Trophoblast cell (in vitro differentiated cells and primary cell): Measurements from ENCODE around the gene TAC4.

Source experiments
- DNase-seq, 2 donors: peaks; one replicate each; pipeline ENCODE4 v3.0.0-alpha.2; 2016
- H2AFZ ChIP-seq: 2 replicates; pipeline ENCODE4 v1.6.1; 2013; ENCODE audit warnings: low read length, moderate library complexity, mild to moderate bottlenecking; ENCODE audit not compliant: insufficient read depth, poor library complexity
- H2AK5ac ChIP-seq: 2 replicates; pipeline ENCODE4 v1.6.1; 2013; ENCODE audit warnings: mild to moderate bottlenecking, low read length
- H2BK120ac ChIP-seq: 2 replicates; pipeline ENCODE4 v1.6.1; 2013; ENCODE audit warnings: low read length, mild to moderate bottlenecking, moderate library complexity; ENCODE audit not compliant: insufficient read depth, poor library complexity
- H2BK12ac ChIP-seq: 2 replicates; pipeline ENCODE4 v1.6.1; 2013; ENCODE audit warnings: mild to moderate bottlenecking, low read length, moderate library complexity
- H2BK5ac ChIP-seq: 2 replicates; pipeline ENCODE4 v1.6.1; 2013; ENCODE audit warnings: low read length, low read depth, moderate library complexity, mild to moderate bottlenecking; ENCODE audit not compliant: poor library complexity
- H3K14ac ChIP-seq: 2 replicates; pipeline ENCODE4 v1.6.1; 2013; ENCODE audit warnings: mild to moderate bottlenecking, low read length
- H3K18ac ChIP-seq: 2 replicates; pipeline ENCODE4 v1.6.1; 2013; ENCODE audit warnings: mild to moderate bottlenecking, low read length
- H3K23ac ChIP-seq: 2 replicates; pipeline ENCODE4 v1.6.1; 2013; ENCODE audit warnings: low read length
- H3K27ac ChIP-seq: 2 replicates; pipeline ENCODE4 v1.5.1; 2013; ENCODE audit warnings: low read depth, mild to moderate bottlenecking, inconsistent platforms, low read length, moderate library complexity
- H3K27me3 ChIP-seq: 2 replicates; pipeline ENCODE4 v1.6.1; 2013; ENCODE audit warnings: inconsistent platforms, mild to moderate bottlenecking, low read length, moderate library complexity; ENCODE audit not compliant: insufficient read depth
- H3K36me3 ChIP-seq, 2 experiments: 1 replicate in 1 of 2; 2 replicates in 1 of 2; pipeline ENCODE4 v1.6.1; 2013; ENCODE audit warnings: low read length in 2 of 2, mild to moderate bottlenecking in 2 of 2, moderate library complexity in 1 of 2; ENCODE audit not compliant: insufficient read depth in 2 of 2, control insufficient read depth in 1 of 2
- H3K4ac ChIP-seq: 2 replicates; pipeline ENCODE4 v1.6.1; 2013; ENCODE audit warnings: low read depth, mild to moderate bottlenecking, low read length, moderate library complexity
- H3K4me1 ChIP-seq, 2 experiments: 1 replicate in 1 of 2; 2 replicates in 1 of 2; pipeline ENCODE4 v1.6.1; 2013; ENCODE audit warnings: low read length in 2 of 2, mild to moderate bottlenecking in 2 of 2, moderate library complexity in 1 of 2; ENCODE audit not compliant: insufficient read depth in 2 of 2, control insufficient read depth in 1 of 2
- H3K4me2 ChIP-seq: 2 replicates; pipeline ENCODE4 v1.6.1; 2013; ENCODE audit warnings: inconsistent platforms, mild to moderate bottlenecking, low read length, moderate library complexity
- H3K4me3 ChIP-seq: 2 replicates; pipeline ENCODE4 v1.5.1; 2013; ENCODE audit warnings: mild to moderate bottlenecking, low read depth, low read length, inconsistent platforms
- H3K79me1 ChIP-seq: one replicate; pipeline ENCODE4 v1.6.1; 2013; ENCODE audit warnings: low read length
- H3K79me2 ChIP-seq: 2 replicates; pipeline ENCODE4 v1.6.1; 2013; ENCODE audit warnings: low read length, mild to moderate bottlenecking; ENCODE audit not compliant: control insufficient read depth, insufficient read depth, poor library complexity
- H3K9ac ChIP-seq: 2 replicates; pipeline ENCODE4 v1.6.1; 2013; ENCODE audit warnings: mild to moderate bottlenecking, low read length
- H3K9me3 ChIP-seq: 2 replicates; pipeline ENCODE4 v1.6.1; 2013; ENCODE audit warnings: low read depth, mild to moderate bottlenecking, control low read depth, inconsistent platforms, low read length; ENCODE audit not compliant: insufficient read depth
- H4K12ac ChIP-seq: 2 replicates; pipeline ENCODE4 v1.6.1; 2013; ENCODE audit warnings: low read depth, mild to moderate bottlenecking, low read length, moderate library complexity
- H4K8ac ChIP-seq: 2 replicates; pipeline ENCODE4 v1.6.1; 2013; ENCODE audit warnings: low read depth, mild to moderate bottlenecking, low read length, moderate library complexity
- H4K91ac ChIP-seq: one replicate; pipeline ENCODE4 v1.6.1; 2013; ENCODE audit warnings: low read depth, mild to moderate bottlenecking, low read length, moderate library complexity
- WGBS: extraction: QIAGEN DNeasy Blood & Tissue Kit; methylation state at CpG from one replicate; pipeline ENCODE4 v1.1.7; 2013; ENCODE audit warnings: missing lambda C conversion rate; ENCODE audit not compliant: insufficient read length, insufficient coverage; ENCODE audit errors: extremely low coverage; 5-methylcytosine and 5-hydroxymethylcytosine counted together

The TAC4 gene

DNA sequence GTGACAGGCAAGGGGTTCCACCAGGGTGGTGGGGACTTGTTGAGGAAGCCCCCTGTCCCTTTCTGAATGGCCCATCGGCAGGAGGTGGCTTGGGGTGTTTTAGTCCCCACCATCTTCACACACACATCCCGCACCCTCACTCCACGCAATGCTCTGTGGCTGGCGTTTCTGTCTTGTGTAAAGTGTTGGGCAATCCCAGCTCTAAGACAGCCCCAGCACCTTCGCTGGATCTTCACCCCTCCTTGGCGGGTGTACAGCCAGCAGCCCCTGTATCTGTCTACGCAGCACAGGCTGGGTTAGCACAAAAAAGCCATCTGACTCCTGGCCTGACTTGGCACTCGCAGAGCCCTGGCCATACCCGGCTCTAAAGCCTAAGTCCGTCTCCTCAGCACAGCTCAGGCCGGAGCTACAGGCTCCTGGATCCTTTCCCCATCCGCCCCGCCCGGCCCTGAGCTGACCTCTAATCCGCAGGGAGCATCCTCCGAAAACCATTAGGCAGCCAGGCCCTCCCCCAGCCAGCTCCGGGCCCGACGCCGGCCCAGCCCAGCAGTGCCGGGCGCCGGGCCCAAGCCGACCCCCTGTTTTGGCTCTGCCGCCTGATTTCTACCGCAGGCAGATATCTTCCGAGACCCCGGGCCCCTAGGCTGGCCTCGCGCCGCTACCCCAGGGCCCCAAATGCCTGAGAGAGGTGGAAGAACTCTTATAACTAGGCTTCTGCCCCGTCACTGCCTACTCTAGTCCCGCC is 42.4 kb upstream of the TAC4 start:
- Histone ChIP-seq H3K9ac (no peak overlapping the region), H4K12ac (peak overlapping the region; percentile 45), H3K23ac (no peak overlapping the region), H2BK12ac (peak overlapping the region; percentile 98), H2BK5ac (peak overlapping the region; percentile 67), H3K79me1 (peaks cover 54% of the 10 kb centered on the region), H2AK5ac (peak overlapping the region; percentile 25), H3K4me1 (peaks cover 37 to 45% of the 10 kb centered on the region in 2 experiments), H3K79me2 (peaks cover 12% of the 10 kb centered on the region), H3K14ac (peak overlapping the region; percentile 68), H2AFZ (peak overlapping the region; percentile 60), H3K18ac (peak overlapping the region; percentile 77), H3K27ac (peak overlapping the region; percentile 40), H3K4ac (peak overlapping the region; percentile 63), H3K27me3 (no peaks in the 10 kb centered on the region), H4K91ac (peak overlapping the region; percentile 94), H3K4me3 (no peak overlapping the region), H3K9me3 (no peaks in the 10 kb centered on the region), H3K36me3 (no peaks in the 10 kb centered on the region), H2BK120ac (peak overlapping the region; percentile 93), H3K4me2 (no peak overlapping the region), H4K8ac (peak overlapping the region; percentile 48)
- peak; percentile 67 to 73 for DNase-seq
- WGBS, result no CpG with 5 or more reads among the region's 33 CpGs

DNA sequence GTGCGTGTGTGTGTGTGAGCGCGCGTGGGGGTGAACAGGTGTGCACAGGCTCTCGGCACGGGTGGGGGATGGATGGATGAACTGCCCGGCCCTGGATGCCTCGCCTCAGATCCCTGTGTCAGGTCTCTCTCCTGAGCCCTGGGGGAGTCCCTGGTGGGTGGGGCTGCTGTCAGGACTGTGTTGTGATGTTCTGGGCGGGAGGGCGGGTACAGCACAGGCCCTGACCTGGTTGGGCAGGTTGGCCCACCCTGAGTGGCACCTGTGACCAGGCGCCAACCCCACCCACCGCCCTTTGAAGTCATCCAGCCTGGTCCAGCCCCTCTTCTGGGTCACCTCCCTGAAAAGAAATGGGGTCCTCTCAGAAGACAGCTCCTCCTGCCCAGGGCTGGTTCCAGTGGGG is 41.6 kb upstream of the TAC4 start:
- Histone ChIP-seq H3K4ac (peak overlapping the region; percentile 56), H2BK12ac (peak overlapping the region; percentile 98), H3K18ac (peak overlapping the region; percentile 77), H3K4me3 (no peak overlapping the region), H4K91ac (peak overlapping the region; percentile 94), H3K23ac (no peak overlapping the region), H3K79me1 (peaks cover 50% of the 10 kb centered on the region), H2BK5ac (peak overlapping the region; percentile 67), H3K27me3 (no peaks in the 10 kb centered on the region), H2BK120ac (peak overlapping the region; percentile 95), H3K27ac (peak overlapping the region; percentile 40), H2AK5ac (peak overlapping the region; percentile 97), H3K4me1 (peaks cover 36 to 47% of the 10 kb centered on the region in 2 experiments), H3K9me3 (no peaks in the 10 kb centered on the region), H3K79me2 (peaks cover 12% of the 10 kb centered on the region), H2AFZ (no peak overlapping the region), H3K4me2 (no peak overlapping the region), H4K8ac (peak overlapping the region; percentile 48), H3K9ac (no peak overlapping the region), H3K36me3 (no peaks in the 10 kb centered on the region), H3K14ac (peak overlapping the region; percentile 88), H4K12ac (no peak overlapping the region)
- peak in 1 of 2 donors; percentile 58 for DNase-seq
- WGBS, result no CpG with 5 or more reads among the region's 12 CpGs

DNA sequence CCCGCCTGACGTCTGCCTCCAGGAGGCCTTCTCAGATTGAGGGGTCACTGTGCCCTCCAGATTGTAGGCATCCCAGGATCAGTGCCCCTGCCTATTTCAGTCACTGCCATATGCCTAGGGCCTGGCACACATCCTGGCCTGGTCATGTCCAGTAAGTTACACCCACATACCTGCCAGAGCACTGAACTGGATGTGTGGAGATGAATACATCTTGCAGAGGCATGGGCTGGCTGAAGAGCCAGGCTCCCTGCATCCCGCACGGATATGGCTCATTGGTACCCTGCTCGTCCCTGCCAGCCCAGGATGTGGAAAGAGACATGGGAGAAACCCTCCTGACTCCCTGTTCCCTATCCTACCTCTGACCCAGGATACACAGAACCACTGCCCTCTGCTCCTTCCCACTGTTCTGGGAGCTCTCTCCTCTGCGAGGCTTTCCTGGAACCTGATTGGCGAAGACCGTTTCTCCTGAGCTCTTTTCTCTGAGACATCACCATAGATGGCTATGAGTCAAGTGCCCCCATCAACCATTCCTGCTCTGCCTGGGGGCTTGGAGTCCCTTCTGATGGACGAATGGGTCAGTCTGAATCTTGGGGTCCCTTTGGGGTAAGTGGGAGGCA is 40.0 kb upstream of the TAC4 start:
- Histone ChIP-seq H3K27me3 (no peaks in the 10 kb centered on the region), H4K8ac (peak overlapping the region; percentile 89), H4K91ac (peak overlapping the region; percentile 99), H3K9ac (no peak overlapping the region), H2AFZ (peak overlapping the region; percentile 73), H3K18ac (peak overlapping the region; percentile 99), H3K14ac (peak overlapping the region; percentile 98), H2AK5ac (peak overlapping the region; percentile 99), H3K36me3 (no peaks in the 10 kb centered on the region), H2BK120ac (peak overlapping the region; percentile 99), H2BK12ac (peak overlapping the region; percentile 100), H3K4me1 (peaks cover 51 to 62% of the 10 kb centered on the region in 2 experiments), H3K79me2 (peaks cover 12% of the 10 kb centered on the region), H4K12ac (peak overlapping the region; percentile 56), H3K4ac (peak overlapping the region; percentile 95), H3K27ac (peak overlapping the region; percentile 92), H3K4me2 (peak overlapping the region; percentile 20), H3K4me3 (no peak overlapping the region), H3K9me3 (no peaks in the 10 kb centered on the region), H3K23ac (no peak overlapping the region), H2BK5ac (peak overlapping the region; percentile 96), H3K79me1 (peaks cover 63% of the 10 kb centered on the region)
- DNase-seq, result peak; percentile 36 to 53
- WGBS, result no CpG with 5 or more reads among the region's 9 CpGs

DNA sequence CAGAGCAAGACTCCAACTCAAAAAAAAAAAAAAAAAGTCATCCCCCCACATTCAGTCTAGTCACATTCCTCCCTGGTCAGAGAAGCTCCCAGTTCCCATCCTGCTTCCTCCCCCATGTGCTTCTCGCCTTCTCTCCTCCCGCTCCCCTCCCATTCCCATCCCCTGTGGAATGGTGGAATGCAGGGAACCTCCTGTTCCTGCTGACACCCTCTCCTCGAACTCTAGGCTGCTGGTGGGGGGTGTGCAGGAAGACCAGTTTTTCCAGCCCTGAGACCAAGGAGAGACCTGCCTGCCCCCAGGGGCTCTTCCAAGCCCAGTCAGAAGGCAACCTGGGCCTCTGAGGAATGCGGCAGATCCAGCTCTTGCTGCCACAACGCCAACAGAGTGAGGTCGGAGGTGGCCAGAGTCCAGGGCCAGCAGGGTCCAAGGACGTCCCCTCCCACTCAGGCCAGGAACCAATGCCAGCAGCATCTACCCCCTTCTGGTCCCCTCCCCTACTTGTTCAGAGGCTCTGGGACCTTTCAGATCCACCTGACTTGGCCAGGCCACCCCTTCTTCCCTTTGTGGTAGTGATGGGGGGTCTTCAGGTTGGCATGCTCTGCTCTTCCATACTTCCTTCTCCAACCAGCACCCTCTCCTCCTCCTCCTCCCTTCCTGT is 39.3 kb upstream of the TAC4 start:
- no peaks in the 10 kb centered on the region for H3K9me3 ChIP-seq
- peak overlapping the region; percentile 98 for H3K14ac ChIP-seq
- peak overlapping the region; percentile 99 for H2AK5ac ChIP-seq
- no peaks in the 10 kb centered on the region for H3K36me3 ChIP-seq
- H3K4me1 ChIP-seq, result peaks cover 56 to 65% of the 10 kb centered on the region in 2 experiments
- peak overlapping the region; percentile 99 for H4K91ac ChIP-seq
- H3K4ac ChIP-seq, result peak overlapping the region; percentile 95
- H4K12ac ChIP-seq, result peak overlapping the region; percentile 56
- no peak overlapping the region for H3K4me3 ChIP-seq
- peaks cover 14% of the 10 kb centered on the region for H3K79me2 ChIP-seq
- H3K79me1 ChIP-seq, result peaks cover 66% of the 10 kb centered on the region
- peak overlapping the region; percentile 20 for H3K4me2 ChIP-seq
- H2BK12ac ChIP-seq, result peak overlapping the region; percentile 100
- H3K23ac ChIP-seq, result no peak overlapping the region
- peak; percentile 99 for DNase-seq
- H3K18ac ChIP-seq, result peak overlapping the region; percentile 99
- WGBS, result no CpG with 5 or more reads among the region's 7 CpGs
- peak overlapping the region; percentile 96 for H2BK5ac ChIP-seq
- H2AFZ ChIP-seq, result peak overlapping the region; percentile 73
- H2BK120ac ChIP-seq, result peak overlapping the region; percentile 99
- peak overlapping the region; percentile 92 for H3K27ac ChIP-seq
- peak overlapping the region; percentile 89 for H4K8ac ChIP-seq
- H3K9ac ChIP-seq, result no peak overlapping the region
- no peaks in the 10 kb centered on the region for H3K27me3 ChIP-seq
